SK-MEL-5 (cell line): ENCODE measurements around the gene ARHGAP42. TPM values are rescaled to one million over a fixed set of nuclear protein-coding genes. Genes with fewer than 3 reads are reported as not detected.
"Not testable (repeated sequence)": the region's sequence is repeated elsewhere in the genome, so short reads cannot be mapped to it uniquely, and the experiment has no call there.

Experiments used
- DNase-seq: peaks from one replicate; pipeline ENCODE4 v3.0.0-alpha.2; 2016; ENCODE audit warnings: low read depth, low spot score
- in situ Hi-C: cut with HindIII; loops from 2 replicates; pipeline ENCODE4 v1.10.0; 2016; ENCODE audit warnings: low sequenced_read_pairs, high pct_unique_total_duplicates, low pct_unique_long_range_greater_than_20kb
- total RNA-seq: library from RNA; depleted of rRNA; stranded (reverse); fragments of >200 nt; shearing (Covaris generic); gene quantifications from 2 replicates; pipeline ENCODE4 v1.2.3, GENCODE V29; 2014

ARHGAP42 gene
- total RNA-seq, 1 experiment from 2014 or later, result 18.3 TPM

DNA sequence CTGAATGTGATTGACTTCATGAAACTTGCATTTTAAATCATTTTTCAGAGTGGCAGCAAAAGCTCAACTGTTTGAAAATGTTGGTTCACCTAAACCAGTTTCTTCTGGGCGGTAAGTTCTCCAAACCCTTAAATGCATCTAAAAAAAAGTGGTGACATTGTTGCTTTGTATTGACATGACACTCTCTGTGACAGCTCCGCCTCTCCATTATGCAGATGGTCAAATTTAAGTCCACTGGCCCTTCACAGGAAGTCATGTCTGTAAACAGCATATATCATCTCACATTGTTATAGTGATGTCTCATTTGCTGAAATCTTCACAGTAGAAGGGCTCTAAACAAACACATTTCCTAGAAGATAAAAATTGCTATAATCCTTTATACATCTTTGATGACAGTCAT lies 291.9 kb downstream of the ARHGAP42 start:
- in situ Hi-C loops, result no loop called here
- no peak for DNase-seq

DNA sequence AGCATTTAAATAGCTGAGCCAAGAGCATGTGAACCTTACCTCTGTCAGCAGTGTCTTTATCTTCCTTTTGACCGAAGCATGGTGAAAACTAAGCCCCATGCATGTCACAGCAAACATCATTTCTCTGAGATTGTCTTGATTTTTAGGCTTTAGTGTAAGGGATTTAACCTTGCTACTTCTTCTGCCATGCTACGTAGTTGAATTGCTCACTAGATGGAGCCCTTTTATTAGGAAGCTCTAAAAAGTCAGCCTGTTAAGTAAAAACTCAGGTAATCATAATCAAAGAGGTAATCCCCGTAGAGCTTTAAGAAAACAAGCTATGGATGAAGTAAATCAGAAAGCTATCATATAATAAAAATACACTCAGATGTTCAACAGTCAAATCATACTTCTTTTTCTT lies 293.1 kb downstream of the ARHGAP42 start:
- in situ Hi-C loops, result no loop called here
- DNase-seq, result peak; percentile 40

DNA sequence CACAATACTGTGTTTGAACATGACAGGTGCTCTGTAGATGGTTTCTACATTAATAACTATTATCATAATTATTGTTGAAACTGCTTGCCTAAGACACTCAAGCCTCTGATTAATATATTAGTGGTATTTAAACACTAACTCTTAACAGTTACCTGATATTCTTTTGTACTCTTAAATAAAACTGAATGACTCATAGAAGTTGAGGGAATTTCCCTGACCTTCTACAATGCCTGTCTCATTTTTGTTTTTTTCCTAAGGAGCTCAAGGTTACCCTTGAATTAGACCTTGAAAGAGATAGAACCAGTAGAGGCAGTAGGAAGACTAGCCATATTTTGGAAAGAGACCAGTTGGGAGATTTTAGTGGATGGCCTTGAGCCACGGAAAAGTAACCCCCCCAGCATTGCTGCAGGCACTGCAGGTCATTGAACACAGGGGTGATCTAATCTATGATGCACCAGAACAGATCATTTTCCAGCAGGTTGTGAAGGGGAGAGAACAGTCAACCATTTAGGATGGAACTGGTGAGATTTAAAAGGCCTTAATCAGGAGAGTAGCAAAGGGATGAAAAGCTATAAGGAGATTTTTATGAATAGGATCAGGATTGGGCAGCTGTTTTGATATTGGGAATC lies 294.2 kb downstream of the ARHGAP42 start:
- DNase-seq, result no peak
- in situ Hi-C loops, result no loop called here

DNA sequence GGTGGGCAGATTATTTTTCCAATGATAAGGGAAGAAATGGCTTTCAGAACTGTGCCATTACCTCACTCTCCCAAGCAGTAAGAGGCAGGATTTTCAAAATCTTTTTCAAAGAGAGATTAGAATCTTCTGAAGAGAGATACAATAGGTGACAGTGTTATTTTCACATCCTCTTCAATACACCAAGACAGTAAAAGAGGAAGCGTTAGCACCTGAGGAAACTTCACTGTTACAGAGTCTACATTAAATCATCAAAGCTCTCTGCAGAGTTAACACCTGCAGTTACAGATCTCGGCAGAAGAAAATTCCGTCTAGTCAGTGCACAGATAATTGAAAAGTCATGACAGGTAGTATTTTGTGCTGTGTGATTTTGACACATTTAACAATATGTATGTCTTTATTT lies 297.6 kb downstream of the ARHGAP42 start:
- DNase-seq, result no peak
- in situ Hi-C loops, result no loop called here

DNA sequence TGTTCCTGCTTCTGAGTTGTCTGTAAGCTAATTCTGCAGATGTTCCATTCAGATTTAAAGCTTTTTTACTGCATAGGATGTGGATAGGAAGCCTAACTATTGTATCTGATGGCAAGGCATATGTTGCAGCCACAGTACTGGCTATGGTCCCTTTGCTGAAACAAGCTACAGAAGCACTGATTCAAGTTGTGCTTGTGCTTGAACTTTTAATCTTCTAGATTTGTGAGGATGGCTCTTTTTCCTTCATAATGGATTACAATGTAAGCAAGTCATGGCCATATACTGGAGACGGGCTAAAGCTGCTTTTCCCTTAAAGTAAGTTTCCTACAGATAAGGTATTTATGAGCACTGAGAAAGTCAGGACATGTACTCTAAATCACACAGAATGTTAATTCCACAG lies 303.8 kb downstream of the ARHGAP42 start:
- no peak for DNase-seq
- in situ Hi-C loops, result no loop called here

DNA sequence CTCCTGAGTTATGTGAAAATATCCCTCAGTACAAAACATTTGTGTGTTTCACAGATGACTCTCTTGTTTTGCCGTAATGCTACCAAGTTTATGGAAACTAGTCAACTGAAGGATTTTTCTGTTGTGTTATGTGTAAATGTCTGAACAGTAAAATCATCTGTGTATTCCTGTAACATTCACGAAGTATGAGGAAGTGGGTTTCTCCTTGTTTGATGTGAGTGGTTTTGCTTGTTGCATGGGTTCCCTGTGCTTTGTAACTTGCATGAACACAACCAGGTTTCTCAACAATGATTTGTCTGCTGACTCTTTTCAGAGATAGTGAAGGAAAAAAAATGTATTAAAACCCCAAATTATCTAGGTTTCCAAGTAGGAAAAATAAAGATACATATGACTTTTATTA lies 304.5 kb downstream of the ARHGAP42 start:
- DNase-seq, result no peak
- in situ Hi-C loops, result no loop called here

DNA sequence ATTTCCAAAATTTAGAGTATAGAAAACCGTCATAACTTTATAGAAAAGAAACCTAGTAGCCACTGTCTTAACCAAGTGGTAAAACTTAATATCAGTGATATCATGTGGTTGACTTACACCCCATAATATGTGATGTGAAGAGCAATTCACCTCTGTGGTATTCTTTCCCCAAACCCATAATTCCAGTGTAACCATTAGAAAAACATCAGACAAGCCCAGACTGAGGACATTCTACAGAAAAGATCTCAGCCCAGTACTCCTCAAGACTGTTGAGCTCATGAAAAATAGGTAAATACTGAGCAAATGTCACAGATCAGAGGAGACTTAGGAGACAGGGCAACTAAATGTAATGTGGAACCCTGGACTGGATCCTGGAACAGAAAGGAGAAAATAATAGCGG lies 307.9 kb downstream of the ARHGAP42 start:
- no peak for DNase-seq
- in situ Hi-C loops, result no loop called here

DNA sequence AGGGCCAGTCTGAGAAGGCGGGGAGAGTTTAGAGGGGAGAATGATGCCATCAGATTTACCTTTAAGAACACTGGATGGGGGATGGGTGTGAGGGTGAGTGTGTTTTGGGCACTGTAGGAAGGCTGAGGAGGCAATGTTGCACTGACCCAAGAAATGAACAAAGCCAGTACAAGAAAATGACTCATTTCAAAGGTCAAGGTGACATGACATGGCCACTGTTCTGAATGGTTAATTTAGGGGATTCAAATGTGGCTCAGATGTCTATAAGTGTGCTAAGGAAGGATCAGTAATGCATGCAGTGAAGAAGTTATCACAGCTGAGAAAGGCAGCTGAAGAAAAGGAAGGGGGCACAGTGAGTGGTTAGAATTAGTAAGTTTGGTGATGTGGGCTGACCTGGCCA lies 312.7 kb downstream of the ARHGAP42 start:
- no peak for DNase-seq
- in situ Hi-C loops, result no loop called here

DNA sequence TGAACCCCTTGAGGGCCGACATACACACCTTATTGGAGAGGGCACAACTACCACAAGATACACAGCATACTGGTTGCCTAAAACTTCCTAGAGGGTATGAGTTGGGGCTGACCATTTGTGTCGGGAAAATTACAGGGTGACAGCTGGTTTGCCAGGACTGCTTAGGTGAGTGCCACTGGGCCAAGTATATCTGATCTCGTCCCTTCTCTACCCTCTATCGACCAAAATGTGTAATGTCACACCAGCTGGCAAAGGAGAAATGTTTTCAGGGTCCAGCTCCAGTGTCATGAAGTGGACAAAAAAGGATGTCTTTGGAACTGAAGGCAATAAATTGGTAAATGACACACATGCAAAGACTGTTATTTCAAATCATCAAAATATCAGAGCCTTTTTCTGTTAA lies 316.4 kb downstream of the ARHGAP42 start:
- DNase-seq, result peak; percentile 48
- in situ Hi-C loops, result no loop called here

DNA sequence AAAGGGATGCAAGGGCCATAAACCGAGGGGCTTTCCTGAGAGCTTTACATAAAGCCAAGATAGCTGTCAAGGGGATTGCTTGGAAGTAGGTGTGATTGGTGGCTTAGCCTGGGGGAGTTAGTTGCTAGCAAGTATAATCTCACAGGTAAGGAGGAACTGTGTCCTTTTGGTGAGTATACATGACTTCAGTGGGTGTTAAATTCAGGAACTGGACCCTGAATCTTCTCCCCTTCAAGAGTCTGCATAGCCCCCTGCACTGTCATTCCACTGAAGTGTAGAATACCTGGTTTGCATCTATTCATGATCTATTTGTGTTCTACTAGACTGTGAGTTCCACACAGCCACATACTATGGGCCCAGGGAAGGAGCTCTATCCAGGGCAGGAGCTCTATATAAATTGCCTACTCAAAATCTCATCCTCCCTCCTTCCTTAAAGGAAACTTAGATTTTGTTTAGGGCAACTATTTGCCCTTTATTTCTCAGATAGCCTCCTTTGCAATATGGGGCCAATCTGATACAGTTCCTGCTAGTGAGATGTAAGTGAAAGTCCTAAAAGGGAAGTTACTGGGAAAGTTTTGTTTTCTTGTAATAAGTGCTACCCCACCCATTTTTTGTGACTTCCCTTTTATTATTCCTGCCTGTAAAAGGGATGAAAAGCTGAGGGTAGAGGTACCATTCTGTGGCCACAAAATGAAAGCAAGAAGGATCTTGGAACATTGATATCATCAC lies 322.0 kb downstream of the ARHGAP42 start:
- in situ Hi-C loops, result no loop called here
- no peak for DNase-seq

DNA sequence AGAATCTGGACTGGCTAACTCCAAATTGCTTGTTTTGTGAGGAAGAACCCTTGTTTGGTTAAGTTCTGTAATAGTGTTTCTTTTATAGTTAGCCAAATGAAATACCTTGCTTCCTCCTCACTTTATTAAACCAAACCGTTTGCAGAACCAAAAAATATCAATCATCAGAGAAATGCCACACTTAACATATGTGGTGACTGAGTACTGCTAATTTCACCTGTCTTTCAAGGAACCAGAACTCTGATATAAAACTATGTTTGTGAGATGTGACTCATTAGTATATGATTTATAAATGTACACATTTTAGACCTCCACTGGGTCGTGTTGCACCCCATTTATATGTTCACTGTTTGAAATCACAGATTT lies 322.6 kb downstream of the ARHGAP42 start:
- DNase-seq, result no peak
- in situ Hi-C loops, result no loop called here

DNA sequence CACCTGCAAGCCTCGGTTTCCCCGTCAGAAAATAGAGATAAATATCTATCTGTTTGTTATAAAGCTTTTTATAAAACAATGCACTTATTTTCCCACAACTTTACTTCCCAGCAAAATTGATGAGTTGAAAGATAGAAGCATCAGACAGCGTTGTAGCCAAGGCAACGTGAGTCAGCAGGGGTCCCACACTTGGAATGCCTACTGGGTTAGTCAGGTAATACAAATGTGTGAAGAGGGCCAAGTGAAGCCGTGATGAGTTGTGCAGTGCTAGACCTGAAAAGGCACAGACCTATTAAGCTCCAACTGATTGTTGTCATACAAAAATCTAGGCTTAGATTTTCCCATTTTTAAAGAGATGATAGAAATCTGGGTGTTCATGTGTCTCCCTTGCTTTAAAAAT lies 323.8 kb downstream of the ARHGAP42 start:
- in situ Hi-C loops, result no loop called here
- no peak for DNase-seq

DNA sequence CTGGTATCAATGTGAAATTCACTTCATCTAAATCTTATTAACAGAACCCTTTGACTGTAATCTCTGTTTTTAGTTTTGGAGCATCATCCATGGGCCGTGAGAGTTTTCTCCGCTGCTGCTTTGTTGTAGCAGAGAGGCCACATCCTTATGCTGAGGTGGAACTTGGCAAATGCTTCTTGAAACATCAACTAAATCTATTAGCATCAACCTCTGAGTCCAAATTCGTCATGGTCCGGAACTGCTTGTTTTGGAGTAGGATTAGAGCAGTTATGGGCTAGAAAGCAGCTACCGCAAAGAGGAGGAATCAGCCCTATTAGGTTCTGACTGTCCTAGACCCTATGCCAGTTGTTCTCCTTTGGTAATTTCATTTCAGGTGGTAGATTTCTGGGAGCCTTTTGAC lies 324.8 kb downstream of the ARHGAP42 start:
- in situ Hi-C loops, result no loop called here

DNA sequence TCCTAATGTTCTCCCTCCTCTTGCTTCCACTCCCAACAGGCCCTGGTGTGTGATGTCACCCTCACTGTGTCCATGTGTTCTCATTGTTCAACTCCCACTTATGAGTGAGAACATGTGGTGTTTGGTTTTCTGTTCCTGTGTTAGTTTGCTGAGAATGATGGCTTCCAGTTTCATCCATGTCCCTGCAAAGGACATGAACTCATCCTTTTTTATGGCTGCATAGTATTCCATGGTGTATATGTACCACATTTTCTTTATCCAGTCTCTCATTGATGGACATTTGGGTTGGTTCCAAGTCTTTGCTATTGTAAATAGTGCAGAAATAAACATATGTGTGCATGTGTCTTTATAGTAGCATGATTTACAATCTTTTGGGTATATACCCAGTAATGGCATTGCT lies 326.6 kb downstream of the ARHGAP42 start:
- in situ Hi-C loops, DNase-seq: not testable (repeated sequence)

More for the DNA sequence above, 324.8 kb downstream of the ARHGAP42 start:
- no peak for DNase-seq

DNA sequence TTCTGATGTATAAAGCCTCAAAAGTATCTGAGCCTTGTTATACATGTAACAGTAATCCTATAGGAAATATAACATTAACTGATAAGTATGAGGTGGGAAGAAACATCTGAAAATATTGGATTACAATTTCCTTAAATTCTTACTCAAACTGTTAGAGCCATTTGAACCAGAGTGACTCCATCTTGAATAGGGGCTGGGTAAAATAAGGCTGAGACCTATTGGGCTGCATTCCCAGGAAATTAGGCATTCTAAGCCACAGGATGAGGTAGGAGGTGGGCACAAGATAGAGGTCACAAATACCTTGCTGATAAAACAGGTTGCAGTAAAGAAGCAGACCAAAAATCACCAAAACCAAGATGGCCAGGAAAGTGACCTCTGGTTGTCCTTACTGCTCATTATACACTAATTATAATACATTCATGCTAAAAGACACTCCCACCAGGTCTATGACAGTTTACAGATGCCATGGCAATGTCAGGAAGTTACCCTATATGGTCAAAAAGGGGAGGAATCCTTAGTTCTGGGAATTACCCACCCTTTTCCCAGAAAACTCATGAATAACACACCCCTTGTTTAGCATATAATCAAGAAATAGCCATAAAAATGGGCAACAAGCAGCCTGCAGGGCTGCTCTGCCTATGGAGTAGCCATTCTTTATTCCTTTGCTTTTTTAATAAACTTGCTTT lies 327.7 kb downstream of the ARHGAP42 start:
- no peak for DNase-seq
- in situ Hi-C loops, result no loop called here

DNA sequence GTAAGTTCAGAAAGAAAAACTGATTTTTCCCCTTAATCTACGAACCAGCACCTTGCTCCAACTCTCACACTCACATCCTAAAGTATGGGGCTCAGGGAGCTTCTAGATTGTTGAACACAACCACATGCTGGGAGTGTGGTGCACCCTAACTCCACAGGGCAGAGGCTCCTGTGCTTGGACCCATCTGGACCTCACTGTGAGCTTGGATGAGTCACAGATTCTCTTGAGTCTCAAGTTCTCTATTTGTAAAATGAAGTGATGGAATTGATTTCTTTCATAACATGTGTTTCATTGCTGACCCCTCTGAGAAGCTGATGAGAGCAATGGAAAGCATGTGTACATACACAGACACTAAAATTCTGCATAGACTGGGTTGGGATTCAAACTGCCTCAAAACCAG lies 332.8 kb downstream of the ARHGAP42 start:
- no peak for DNase-seq
- in situ Hi-C loops, result no loop called here

DNA sequence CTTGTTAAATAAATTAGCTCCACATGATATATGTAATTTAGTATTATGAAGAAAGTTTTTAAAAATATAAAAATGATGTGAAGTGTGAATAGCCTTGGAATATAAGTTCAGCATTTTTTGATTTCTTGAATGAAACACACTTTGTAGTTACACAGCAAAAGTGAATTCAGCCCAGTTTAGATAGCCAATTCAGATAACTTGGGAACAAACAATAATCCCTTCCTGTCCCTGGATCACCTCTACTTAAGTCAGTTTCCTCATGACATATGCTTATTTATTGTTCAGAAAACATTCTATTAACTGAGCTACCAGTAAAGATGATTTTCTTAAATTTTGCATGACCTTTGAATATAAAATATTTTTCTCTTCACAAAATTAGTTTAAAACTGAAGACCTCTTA lies 335.2 kb downstream of the ARHGAP42 start:
- no peak for DNase-seq
- in situ Hi-C loops, result no loop called here

DNA sequence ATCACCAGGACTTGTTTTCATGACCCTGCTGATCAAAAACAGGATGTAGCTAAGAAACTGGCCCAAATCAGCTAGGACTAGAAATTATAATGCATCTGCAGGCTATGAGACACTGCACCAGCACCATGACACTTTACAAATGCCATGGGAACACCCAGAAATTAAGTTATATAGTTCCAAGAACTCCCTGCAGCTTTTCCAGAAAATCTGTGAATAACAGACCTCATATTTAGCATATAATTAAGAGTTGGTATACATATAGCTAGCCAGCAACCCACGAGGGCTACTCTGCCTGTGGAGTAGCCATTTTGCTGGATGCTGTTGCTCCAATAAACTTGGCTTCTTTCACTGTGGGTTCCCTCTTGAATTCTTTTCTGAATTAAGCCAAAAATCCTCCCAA lies 341.6 kb downstream of the ARHGAP42 start:
- no peak for DNase-seq
- in situ Hi-C loops, result no loop called here

DNA sequence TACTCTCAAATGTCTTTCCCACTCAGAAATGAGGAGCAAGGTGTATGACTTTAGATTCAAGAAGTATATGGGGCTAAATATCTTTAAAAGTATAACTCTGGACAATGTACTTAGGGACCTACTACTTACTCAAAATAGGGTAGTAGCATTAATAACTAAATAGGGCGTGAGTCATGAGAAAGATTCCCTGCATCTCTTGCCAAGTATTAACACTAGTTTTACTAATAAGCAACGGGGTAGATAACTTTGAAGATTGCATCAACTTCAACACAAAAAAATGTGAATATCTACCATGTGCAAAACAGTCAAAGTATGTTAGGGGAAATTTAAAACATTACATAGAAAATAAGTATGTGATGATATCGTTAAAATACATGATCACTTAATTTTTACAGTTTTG lies 342.9 kb downstream of the ARHGAP42 start:
- in situ Hi-C loops, result no loop called here
- DNase-seq, result no peak
